NCI-H510A (cell line): ENCODE results near the gene BNC2.
"Not testable (repeated sequence)": the region's sequence is repeated elsewhere in the genome, so short reads cannot be mapped to it uniquely, and the experiment has no call there.

Experiments used
- DNase-seq: peaks from one replicate; lab custom pipeline; 2025; lab: John Stamatoyannopoulos, UW

BNC2 gene

GRCh38 chr9:16450043-16450442, 420.4 kb downstream of the BNC2 start:
- DNase-seq = no peak

- no peak for DNase-seq
These were observed 421.3 kb downstream of the BNC2 start for GRCh38 chr9:16449076-16449730.

GRCh38 chr9:16447946-16448345, 422.5 kb downstream of the BNC2 start:
- DNase-seq = no peak

- DNase-seq = no peak
These were observed 423.8 kb downstream of the BNC2 start for GRCh38 chr9:16446636-16447035.

- DNase-seq = no peak
These were observed 425.1 kb downstream of the BNC2 start for GRCh38 chr9:16445141-16445920.

GRCh38 chr9:16442622-16443021, 427.8 kb downstream of the BNC2 start:
- no peak for DNase-seq

- no peak for DNase-seq
These were observed 428.7 kb downstream of the BNC2 start for GRCh38 chr9:16441791-16442190.

- not testable (repeated sequence) for DNase-seq
These were observed 431.6 kb downstream of the BNC2 start for GRCh38 chr9:16438831-16439230.

GRCh38 chr9:16436545-16436944, 433.9 kb downstream of the BNC2 start:
- no peak for DNase-seq

GRCh38 chr9:16434526-16434925, 435.9 kb downstream of the BNC2 start:
- DNase-seq = no peak

GRCh38 chr9:16433494-16433893, 437.0 kb downstream of the BNC2 start:
- DNase-seq = no peak

- DNase-seq = no peak
These were observed 438.6 kb downstream of the BNC2 start for GRCh38 chr9:16431666-16432392.

GRCh38 chr9:16429671-16430070, 440.8 kb downstream of the BNC2 start:
- no peak for DNase-seq

- DNase-seq = no peak
These were observed 442.5 kb downstream of the BNC2 start for GRCh38 chr9:16427873-16428427.

GRCh38 chr9:16426716-16427115, 443.8 kb downstream of the BNC2 start:
- no peak for DNase-seq

- no peak for DNase-seq
These were observed 444.8 kb downstream of the BNC2 start for GRCh38 chr9:16425562-16426231.

- no peak for DNase-seq
These were observed 448.4 kb downstream of the BNC2 start for GRCh38 chr9:16422114-16422513.

- no peak for DNase-seq
These were observed 448.9 kb downstream of the BNC2 start for GRCh38 chr9:16421532-16421931.

GRCh38 chr9:16419124-16419523, 451.3 kb downstream of the BNC2 start:
- no peak for DNase-seq

- DNase-seq = no peak
These were observed 451.7 kb downstream of the BNC2 start for GRCh38 chr9:16418721-16419120.

- DNase-seq = no peak
These were observed 452.7 kb downstream of the BNC2 start for GRCh38 chr9:16417749-16418148.

GRCh38 chr9:16417161-16417560, 453.3 kb downstream of the BNC2 start:
- no peak for DNase-seq
